ENCODE measurements around the gene MRPL38. TPM values are rescaled to one million over a fixed set of nuclear protein-coding genes. Genes with fewer than 3 reads are reported as not detected.

The MRPL38 gene
- total and polyA plus RNA-seq, 2 of the 8 experiments (the other 6 are each of a cell fraction or from before 2014, with no cell fraction given): 78.4 to 125 TPM

GRCh38 chr17:75895370-75896155, 9.1 kb downstream of the MRPL38 start (continued):
- TF ChIP-seq CTCF (IDR thresholded peaks at IDR 0.05; ENCODE audit: control extremely low read depth in 1 of 3, insufficient read depth in 1 of 3, low read depth in 1 of 3, low read length in 3 of 3) (peak; percentile 49 to 71 (median 70)), FOSL1 (IDR thresholded peaks at IDR 0.05; ENCODE audit: insufficient read depth, low read depth, low read length) (no peak), POU5F1 (IDR thresholded peaks at IDR 0.05; ENCODE audit: low read depth, low read length) (no peak)
